Measurements from ENCODE around the gene EOLA2.

DNA sequence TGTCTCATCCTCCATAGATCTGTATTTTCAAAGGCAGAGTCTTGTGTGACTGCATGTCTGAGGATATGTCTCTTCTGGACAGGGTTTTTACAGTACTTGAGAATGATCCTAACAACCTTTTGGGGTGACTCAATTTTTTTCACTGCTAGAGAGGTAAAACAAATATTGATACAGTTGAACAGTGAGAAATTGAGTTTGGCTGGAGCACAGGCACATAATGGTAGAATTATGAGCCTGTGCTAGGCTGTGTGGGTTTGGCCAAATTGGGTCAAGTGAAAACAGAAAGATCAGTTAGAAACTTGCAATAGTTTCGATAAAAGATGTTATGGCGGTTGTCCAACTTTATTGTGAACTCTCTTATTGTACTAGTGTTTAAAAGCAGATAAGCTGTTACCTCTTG lies 23.3 kb upstream of the EOLA2 start:
- TF ChIP-seq ZNF248 (tag by site-specific recombination; IDR thresholded peaks at IDR 0.05) = no peak
- TF ChIP-seq, protein P1, sequence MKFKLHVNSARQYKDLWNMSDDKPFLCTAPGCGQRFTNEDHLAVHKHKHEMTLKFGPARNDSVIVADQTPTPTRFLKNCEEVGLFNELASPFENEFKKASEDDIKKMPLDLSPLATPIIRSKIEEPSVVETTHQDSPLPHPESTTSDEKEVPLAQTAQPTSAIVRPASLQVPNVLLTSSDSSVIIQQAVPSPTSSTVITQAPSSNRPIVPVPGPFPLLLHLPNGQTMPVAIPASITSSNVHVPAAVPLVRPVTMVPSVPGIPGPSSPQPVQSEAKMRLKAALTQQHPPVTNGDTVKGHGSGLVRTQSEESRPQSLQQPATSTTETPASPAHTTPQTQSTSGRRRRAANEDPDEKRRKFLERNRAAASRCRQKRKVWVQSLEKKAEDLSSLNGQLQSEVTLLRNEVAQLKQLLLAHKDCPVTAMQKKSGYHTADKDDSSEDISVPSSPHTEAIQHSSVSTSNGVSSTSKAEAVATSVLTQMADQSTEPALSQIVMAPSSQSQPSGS (tag by site-specific recombination; IDR thresholded peaks at IDR 0.05; ENCODE audit: low read depth) = no peak
- TF ChIP-seq ZNF776 (tag by site-specific recombination; IDR thresholded peaks at IDR 0.05; ENCODE audit: borderline replicate concordance) = no peak
- no peak for TF ChIP-seq ZNF302 (tag by site-specific recombination; IDR thresholded peaks at IDR 0.05; ENCODE audit: low read depth)
- TF ChIP-seq RBAK (tag by site-specific recombination; IDR thresholded peaks at IDR 0.05) = no peak
- TF ChIP-seq, protein P2, sequence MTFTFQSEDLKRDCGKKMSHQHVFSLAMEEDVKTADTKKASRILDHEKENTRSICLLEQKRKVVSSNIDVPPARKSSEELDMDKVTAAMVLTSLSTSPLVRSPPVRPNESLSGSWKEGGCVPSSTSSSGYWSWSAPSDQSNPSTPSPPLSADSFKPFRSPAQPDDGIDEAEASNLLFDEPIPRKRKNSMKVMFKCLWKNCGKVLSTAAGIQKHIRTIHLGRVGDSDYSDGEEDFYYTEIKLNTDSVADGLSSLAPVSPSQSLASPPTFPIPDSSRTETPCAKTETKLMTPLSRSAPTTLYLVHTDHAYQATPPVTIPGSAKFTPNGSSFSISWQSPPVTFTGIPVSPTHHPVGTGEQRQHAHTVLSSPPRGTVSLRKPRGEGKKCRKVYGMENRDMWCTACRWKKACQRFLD (tag by site-specific recombination; IDR thresholded peaks at IDR 0.05) = no peak
- TF ChIP-seq ZNF335 (tag by site-specific recombination; conservative IDR thresholded peaks at IDR 0.05) = no peak
- no peak for TF ChIP-seq KLF7 (tag by site-specific recombination; IDR thresholded peaks at IDR 0.05; ENCODE audit: borderline replicate concordance)
- TF ChIP-seq, protein P3, sequence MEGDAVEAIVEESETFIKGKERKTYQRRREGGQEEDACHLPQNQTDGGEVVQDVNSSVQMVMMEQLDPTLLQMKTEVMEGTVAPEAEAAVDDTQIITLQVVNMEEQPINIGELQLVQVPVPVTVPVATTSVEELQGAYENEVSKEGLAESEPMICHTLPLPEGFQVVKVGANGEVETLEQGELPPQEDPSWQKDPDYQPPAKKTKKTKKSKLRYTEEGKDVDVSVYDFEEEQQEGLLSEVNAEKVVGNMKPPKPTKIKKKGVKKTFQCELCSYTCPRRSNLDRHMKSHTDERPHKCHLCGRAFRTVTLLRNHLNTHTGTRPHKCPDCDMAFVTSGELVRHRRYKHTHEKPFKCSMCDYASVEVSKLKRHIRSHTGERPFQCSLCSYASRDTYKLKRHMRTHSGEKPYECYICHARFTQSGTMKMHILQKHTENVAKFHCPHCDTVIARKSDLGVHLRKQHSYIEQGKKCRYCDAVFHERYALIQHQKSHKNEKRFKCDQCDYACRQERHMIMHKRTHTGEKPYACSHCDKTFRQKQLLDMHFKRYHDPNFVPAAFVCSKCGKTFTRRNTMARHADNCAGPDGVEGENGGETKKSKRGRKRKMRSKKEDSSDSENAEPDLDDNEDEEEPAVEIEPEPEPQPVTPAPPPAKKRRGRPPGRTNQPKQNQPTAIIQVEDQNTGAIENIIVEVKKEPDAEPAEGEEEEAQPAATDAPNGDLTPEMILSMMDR (tag by site-specific recombination; IDR thresholded peaks at IDR 0.05) = no peak
- no peak for TF ChIP-seq KLF16 (tag by site-specific recombination; IDR thresholded peaks at IDR 0.05)
- no peak for TF ChIP-seq YY1 (tag by site-specific recombination; IDR thresholded peaks at IDR 0.05)
- TF ChIP-seq ZNF529 (tag by site-specific recombination; IDR thresholded peaks at IDR 0.05; ENCODE audit: insufficient replicate concordance) = no peak
- TF ChIP-seq, protein P4, sequence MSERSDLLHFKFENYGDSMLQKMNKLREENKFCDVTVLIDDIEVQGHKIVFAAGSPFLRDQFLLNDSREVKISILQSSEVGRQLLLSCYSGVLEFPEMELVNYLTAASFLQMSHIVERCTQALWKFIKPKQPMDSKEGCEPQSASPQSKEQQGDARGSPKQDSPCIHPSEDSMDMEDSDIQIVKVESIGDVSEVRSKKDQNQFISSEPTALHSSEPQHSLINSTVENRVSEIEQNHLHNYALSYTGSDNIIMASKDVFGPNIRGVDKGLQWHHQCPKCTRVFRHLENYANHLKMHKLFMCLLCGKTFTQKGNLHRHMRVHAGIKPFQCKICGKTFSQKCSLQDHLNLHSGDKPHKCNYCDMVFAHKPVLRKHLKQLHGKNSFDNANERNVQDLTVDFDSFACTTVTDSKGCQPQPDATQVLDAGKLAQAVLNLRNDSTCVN (tag by site-specific recombination; optimal IDR thresholded peaks at IDR 0.05) = no peak
